ENCODE results near the gene FAM76A.
A peak's percentile ranks its signal among the peaks of the same experiment; 100 is the strongest.
"Not testable (repeated sequence)": the region's sequence is repeated elsewhere in the genome, so short reads cannot be mapped to it uniquely, and the experiment has no call there.

The FAM76A gene

GRCh38 chr1:27725374-27726172 lies at the start of gene FAM76A:
TSS of gene FAM76A (plus strand) at chr1:27725961. CDS start at chr1:27726081, 120 bp downstream.
- peak; percentile 68; the same call in 1 of the 2 replicates for TF ChIP-seq CSDC2 (CRISPR knock-in tag; IDR thresholded peaks at IDR 0.05)
- no peak for TF ChIP-seq ZNF70 (CRISPR knock-in tag; IDR thresholded peaks at IDR 0.05)
- ATAC-seq, result peak; percentile 98

GRCh38 chr1:27676410-27676809 lies 49.4 kb upstream of the FAM76A start:
- no peak for TF ChIP-seq RARB (CRISPR knock-in tag; IDR thresholded peaks at IDR 0.05)
- no peak for ATAC-seq

- ATAC-seq, result no peak
- no peak for TF ChIP-seq TOX (CRISPR knock-in tag; IDR thresholded peaks at IDR 0.05; ENCODE audit: borderline replicate concordance)
- TF ChIP-seq CSRNP3 (CRISPR knock-in tag; IDR thresholded peaks at IDR 0.05), result no peak
- no peak for TF ChIP-seq TCF4 (CRISPR knock-in tag; IDR thresholded peaks at IDR 0.05; ENCODE audit: borderline replicate concordance)
- TF ChIP-seq PPARA (CRISPR knock-in tag; IDR thresholded peaks at IDR 0.05; ENCODE audit: borderline replicate concordance), result no peak
- no peak for TF ChIP-seq ESRRG (CRISPR knock-in tag; IDR thresholded peaks at IDR 0.05)
- TF ChIP-seq ARNTL (CRISPR knock-in tag; IDR thresholded peaks at IDR 0.05; ENCODE audit: borderline replicate concordance, low read depth), result no peak
- no peak for TF ChIP-seq SNAI2 (CRISPR knock-in tag; IDR thresholded peaks at IDR 0.05)
- no peak for TF ChIP-seq BACH2 (CRISPR knock-in tag; IDR thresholded peaks at IDR 0.05; ENCODE audit: borderline replicate concordance)
- no peak for TF ChIP-seq ZC3H10 (CRISPR knock-in tag; IDR thresholded peaks at IDR 0.05)
- TF ChIP-seq CSDC2 (CRISPR knock-in tag; IDR thresholded peaks at IDR 0.05), result no peak
- no peak for TF ChIP-seq ZNF8 (CRISPR knock-in tag; IDR thresholded peaks at IDR 0.05)
- no peak for TF ChIP-seq ZFP30 (CRISPR knock-in tag; IDR thresholded peaks at IDR 0.05)
- no peak for TF ChIP-seq RARB (CRISPR knock-in tag; IDR thresholded peaks at IDR 0.05)
Observed at GRCh38 chr1:27678747-27679146, 47.0 kb upstream of the FAM76A start.

GRCh38 chr1:27680225-27680791 lies 45.5 kb upstream of the FAM76A start:
- ATAC-seq, result not testable (repeated sequence)

GRCh38 chr1:27681580-27681979 lies 44.2 kb upstream of the FAM76A start:
- not testable (repeated sequence) for ATAC-seq

- no peak for ATAC-seq
- TF ChIP-seq ZC3H10 (CRISPR knock-in tag; IDR thresholded peaks at IDR 0.05), result no peak
- TF ChIP-seq ZFP3 (CRISPR knock-in tag; IDR thresholded peaks at IDR 0.05), result no peak
- TF ChIP-seq ISL1 (CRISPR knock-in tag; IDR thresholded peaks at IDR 0.05), result no peak
- no peak for TF ChIP-seq BACH2 (CRISPR knock-in tag; IDR thresholded peaks at IDR 0.05; ENCODE audit: borderline replicate concordance)
- TF ChIP-seq ESRRG (CRISPR knock-in tag; IDR thresholded peaks at IDR 0.05), result no peak
- TF ChIP-seq TSHZ2 (CRISPR knock-in tag; IDR thresholded peaks at IDR 0.05), result no peak
- TF ChIP-seq ZFP30 (CRISPR knock-in tag; IDR thresholded peaks at IDR 0.05), result no peak
- TF ChIP-seq OSR1 (CRISPR knock-in tag; IDR thresholded peaks at IDR 0.05), result no peak
- TF ChIP-seq TOX (CRISPR knock-in tag; IDR thresholded peaks at IDR 0.05; ENCODE audit: borderline replicate concordance), result no peak
- no peak for TF ChIP-seq POU6F1 (CRISPR knock-in tag; IDR thresholded peaks at IDR 0.05; ENCODE audit: borderline replicate concordance, low read depth)
- TF ChIP-seq TCF4 (CRISPR knock-in tag; IDR thresholded peaks at IDR 0.05; ENCODE audit: borderline replicate concordance), result no peak
- no peak for TF ChIP-seq ZNF70 (CRISPR knock-in tag; IDR thresholded peaks at IDR 0.05)
- no peak for TF ChIP-seq CREB5 (CRISPR knock-in tag; IDR thresholded peaks at IDR 0.05; ENCODE audit: low read depth)
- no peak for TF ChIP-seq RARB (CRISPR knock-in tag; IDR thresholded peaks at IDR 0.05)
- TF ChIP-seq ZNF565 (CRISPR knock-in tag; conservative IDR thresholded peaks at IDR 0.05; ENCODE audit: low read depth), result no peak
- no peak for TF ChIP-seq ARNTL (CRISPR knock-in tag; IDR thresholded peaks at IDR 0.05; ENCODE audit: borderline replicate concordance, low read depth)
- TF ChIP-seq SNAI2 (CRISPR knock-in tag; IDR thresholded peaks at IDR 0.05), result no peak
- TF ChIP-seq CSDC2 (CRISPR knock-in tag; IDR thresholded peaks at IDR 0.05), result no peak
- no peak for TF ChIP-seq GLIS3 (CRISPR knock-in tag; IDR thresholded peaks at IDR 0.05)
Observed at GRCh38 chr1:27682351-27682944, 43.3 kb upstream of the FAM76A start.
